Measurements from ENCODE around the gene PDE11A.
"Not testable (repeated sequence)": the region's sequence is repeated elsewhere in the genome, so short reads cannot be mapped to it uniquely, and the experiment has no call there.

Gene PDE11A

GRCh38 chr2:178072383-178073301, at the start of gene PDE11A:
PDE11A (minus strand) TSS chr2:178072777; CDS start chr2:178072437, 340 bp downstream.
- peak; percentile 71 for DNase-seq (ENCODE audit: low spot score)

DNA sequence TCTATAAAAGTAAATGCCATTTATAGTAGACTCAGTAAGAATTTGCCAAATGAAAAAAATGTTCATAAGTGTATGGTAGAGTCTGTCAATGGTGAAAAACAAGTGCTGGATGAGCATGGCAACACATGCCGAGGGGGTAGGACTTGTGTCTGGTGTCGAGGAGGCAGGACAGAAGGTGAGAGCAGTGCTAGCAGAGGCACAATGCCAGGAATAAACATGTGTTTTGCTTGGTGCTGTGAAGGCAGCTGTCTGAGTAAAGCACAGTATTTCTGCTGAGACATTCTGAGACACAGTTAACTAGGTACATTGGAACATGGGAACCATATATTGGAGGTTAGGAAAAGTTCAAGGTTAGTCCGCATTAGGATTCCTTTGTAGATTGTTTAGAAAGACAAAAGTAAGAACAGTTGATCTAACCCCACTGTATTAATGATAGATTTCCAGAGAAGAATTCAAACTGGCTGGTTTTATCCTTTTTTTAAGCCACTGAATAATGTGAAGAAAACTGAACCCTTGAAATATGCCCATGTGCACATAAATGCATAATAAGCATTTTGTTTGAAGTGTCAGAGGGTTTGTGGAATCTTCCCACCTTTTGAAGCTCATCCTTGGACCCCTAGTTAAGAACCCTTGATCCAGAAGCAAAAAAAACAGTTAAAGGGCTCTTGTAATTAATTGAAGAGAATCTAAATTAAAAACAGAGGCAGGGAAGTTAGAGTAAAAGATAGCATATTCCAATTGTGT, 46.8 kb upstream of the PDE11A start:
- DNase-seq (ENCODE audit: low spot score): no peak

- no peak for DNase-seq (ENCODE audit: low spot score)
These were observed 45.1 kb upstream of the PDE11A start for GRCh38 chr2:178117725-178118124.

DNA sequence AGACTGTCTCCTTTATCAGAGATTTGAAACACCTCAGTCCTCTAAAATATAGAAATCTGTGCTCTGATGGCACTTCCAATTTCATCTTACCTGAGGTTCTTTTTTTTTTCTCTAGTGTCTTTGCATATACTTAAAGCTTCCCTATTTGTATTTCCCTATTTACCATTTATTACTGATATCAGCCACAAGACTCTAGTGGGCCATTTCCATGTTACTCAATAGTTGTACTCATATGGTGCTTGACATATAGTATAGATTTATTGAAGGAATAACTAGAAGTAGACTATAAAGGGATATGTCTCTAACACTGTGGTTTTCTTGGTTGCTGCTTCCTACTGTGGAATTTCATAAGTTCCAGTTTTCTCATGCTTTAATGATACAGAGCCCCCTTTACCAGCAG, 42.7 kb upstream of the PDE11A start:
- no peak for DNase-seq (ENCODE audit: low spot score)

DNA sequence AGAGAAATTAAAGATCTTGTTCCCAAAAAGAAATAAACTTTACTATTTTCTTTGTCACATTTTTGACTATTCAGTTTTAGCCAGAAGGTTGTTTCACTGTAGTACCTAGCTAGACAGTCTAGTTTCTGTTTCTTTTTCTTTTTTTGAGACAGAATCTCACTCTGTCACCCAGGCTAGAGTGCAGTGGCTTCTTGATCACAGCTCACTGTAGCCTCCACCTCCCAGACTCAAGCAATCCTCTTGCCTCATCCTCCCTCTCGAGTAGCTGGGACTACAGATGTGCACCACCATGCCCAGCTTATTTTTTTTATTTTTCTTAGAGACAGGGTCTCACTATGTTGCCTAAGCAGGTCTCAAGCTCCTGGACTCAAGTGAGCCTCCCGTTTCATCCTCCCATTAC, 41.9 kb upstream of the PDE11A start:
- DNase-seq (ENCODE audit: low spot score): no peak

GRCh38 chr2:178112202-178113152, 39.9 kb upstream of the PDE11A start, which contains the start of gene RBM45:
RBM45 (plus strand) TSS chr2:178112437; CDS start chr2:178112547, 110 bp downstream.
- peak; percentile 92 for DNase-seq (ENCODE audit: low spot score)

DNA sequence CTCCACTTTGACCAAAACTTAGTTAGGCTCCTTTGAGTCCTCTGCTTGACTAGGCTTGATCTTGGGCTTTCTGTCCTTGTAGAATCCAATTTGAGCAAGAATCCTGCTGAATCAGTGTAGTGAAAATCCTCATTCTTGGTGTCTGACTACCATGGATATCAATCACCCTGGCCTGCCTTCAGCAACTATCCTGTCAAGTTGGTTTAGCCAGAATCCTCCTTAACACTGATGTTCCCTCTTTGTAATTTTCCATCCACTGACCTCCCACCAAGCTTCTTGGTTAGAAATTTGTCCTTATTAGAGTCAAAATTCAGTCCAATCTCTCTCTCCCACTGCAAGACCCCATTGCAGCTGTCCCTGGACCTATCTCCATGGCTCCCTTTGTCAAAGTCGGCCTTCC, 39.2 kb upstream of the PDE11A start:
- DNase-seq (ENCODE audit: low spot score): no peak

- no peak for DNase-seq (ENCODE audit: low spot score)
These were observed 38.1 kb upstream of the PDE11A start for GRCh38 chr2:178110681-178111080.

DNA sequence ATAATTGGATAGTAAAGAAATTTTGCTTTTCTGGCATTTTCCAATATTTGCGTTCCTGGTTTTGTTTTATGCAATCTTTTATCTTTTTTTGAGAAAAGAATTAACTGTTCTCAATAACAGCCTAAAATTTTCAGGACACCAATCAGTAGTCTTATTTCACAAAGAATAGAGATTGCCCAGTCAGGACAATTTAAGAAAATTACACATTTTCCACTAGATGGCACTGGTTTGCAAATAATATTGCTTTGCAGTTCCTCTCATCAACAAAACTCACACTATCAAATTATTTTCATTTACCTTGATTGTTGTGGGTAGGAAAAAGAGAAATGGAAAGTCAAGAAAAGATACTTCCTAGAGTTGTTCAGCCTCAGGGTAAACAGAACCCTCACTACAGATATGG, 37.2 kb upstream of the PDE11A start:
- DNase-seq (ENCODE audit: low spot score): no peak

GRCh38 chr2:178108176-178108575, 35.6 kb upstream of the PDE11A start:
- no peak for DNase-seq (ENCODE audit: low spot score)

DNA sequence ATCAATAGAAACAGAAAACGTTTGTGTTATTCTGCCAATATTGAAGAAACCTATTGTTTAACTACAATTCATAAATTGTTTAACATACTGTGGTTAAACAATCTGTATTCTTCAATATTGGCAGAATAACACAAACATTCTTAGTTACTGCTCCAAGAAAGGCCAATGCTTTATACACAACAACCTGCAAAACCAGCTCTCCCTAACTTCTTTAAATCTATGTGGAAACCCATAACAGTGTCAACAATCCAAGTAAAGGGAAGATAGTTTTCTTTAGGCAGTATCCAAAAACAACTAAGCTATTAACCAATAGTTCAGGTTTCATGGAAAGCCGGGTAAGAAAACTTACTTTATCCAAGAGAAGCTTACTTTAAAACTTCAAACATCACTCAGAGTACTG, 33.5 kb upstream of the PDE11A start:
- no peak for DNase-seq (ENCODE audit: low spot score)

- no peak for DNase-seq (ENCODE audit: low spot score)
These were observed 33.0 kb upstream of the PDE11A start for GRCh38 chr2:178105566-178105965.

DNA sequence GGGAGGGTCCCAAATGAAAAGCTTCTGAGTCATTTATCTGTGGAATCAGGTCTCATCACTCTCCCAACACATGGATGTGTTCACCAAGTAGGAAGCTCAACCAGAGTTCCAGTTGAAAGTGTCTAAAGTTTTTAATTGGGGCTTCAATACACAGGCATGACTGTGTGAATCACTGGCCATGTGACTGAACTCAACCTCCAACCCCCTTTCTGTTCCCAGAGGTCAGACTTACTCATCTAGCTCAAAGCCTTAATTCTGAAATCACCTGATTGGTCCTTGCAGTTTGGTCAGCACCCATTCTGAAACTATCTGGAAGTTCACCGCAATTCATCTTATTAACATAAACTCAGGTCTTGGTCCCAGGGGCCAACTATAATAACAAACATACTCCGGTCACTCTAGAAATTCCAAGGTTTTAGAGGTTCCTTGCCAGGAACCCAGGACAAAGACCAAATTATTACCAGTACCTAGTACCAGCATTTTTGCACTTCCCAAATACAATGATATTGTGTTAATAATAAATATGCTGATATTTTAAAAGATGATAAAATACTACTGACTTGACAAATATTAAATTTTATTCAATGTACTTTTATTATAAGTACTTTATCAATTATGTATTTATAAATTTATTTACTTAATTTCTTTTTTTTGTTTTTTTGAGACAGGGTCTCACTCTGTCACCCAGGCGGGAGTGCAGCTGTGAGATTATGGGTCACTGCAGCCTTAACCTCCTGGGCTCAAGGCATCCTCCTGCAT, 28.9 kb upstream of the PDE11A start:
- no peak for DNase-seq (ENCODE audit: low spot score)

DNA sequence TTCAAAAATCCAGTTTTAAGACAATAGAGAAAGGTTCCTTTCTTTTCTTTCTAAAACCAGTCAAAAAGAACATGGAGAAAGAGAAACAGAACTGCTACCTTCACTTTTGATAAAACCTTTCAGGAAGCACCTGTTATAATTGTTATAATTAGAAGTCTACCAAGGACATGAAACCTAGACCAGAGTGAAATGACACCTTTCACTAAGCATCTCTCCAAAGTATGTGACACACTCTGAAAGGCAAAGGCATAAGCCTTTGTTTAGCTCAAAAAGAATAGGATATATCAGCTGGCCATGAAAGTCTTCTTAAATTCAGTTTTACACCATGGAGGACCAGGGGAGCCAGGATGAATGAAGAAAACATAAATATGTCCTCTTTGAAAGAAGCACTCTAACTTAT, 20.9 kb upstream of the PDE11A start:
- no peak for DNase-seq (ENCODE audit: low spot score)

DNA sequence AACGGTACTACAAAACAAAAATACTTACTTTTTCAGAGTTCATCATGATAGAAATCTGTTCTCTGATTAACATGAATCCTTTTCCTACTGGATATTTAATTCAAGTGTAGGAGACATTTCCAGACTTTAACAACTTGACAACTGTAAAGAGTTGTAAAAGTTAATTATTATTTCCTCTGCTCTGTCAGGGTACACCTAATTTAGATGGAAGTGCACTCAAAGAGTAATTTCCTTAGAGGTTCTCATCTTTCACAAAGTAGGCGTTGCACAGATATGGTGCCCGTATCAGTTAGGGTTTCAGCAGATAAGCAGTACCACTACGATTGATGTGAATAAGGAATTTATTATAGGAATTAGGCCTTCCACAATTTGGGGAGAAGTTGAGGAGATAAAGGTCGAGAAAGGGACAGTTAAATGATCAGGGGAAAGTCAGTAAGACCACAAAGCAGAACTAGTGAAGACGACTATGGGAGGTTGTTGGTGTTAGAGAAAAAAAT, 16.2 kb upstream of the PDE11A start:
- DNase-seq (ENCODE audit: low spot score): no peak

DNA sequence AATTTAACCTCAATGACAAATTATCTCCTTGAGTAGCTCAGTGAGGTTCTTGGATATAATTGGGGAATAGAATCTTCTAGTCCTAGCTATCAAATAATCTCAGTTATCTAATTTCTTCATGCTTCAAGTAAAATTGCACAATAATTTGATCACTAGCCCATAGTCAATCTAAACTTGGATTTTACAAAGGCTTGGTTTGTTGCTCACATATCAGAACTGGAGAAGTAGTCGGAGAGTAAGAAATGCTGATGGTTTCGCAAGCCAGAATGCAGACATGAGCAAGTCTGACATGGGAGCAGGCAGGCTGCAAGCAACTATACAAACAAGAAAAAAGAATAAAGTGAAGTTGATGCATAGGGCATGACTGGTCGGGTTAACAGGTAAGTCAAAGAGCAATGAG, 11.7 kb upstream of the PDE11A start:
- DNase-seq (ENCODE audit: low spot score): no peak

GRCh38 chr2:178082408-178083045, 9.9 kb upstream of the PDE11A start:
- DNase-seq (ENCODE audit: low spot score): no peak

GRCh38 chr2:178079279-178079678, 6.7 kb upstream of the PDE11A start:
- DNase-seq (ENCODE audit: low spot score): not testable (repeated sequence)

- DNase-seq (ENCODE audit: low spot score): no peak
These were observed 3.6 kb upstream of the PDE11A start for GRCh38 chr2:178076130-178076529.

DNA sequence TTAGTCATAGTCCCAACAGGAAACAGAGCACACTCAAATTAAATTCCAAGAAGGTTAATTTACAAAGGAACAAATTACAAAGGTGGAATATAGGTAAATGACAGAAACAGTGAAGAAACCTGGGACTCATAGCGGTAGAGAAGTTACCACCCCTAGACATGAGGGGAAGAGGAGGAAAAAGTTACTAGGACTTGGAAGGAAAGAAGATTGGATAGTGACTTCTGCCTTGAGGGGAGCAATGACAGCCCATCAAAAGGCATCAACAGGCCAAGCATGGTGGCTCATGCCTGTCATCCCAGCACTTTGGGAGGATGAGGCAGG, 2.4 kb upstream of the PDE11A start:
- DNase-seq (ENCODE audit: low spot score): no peak

Data from left forelimb (tissue), 1 donor.